Measurements from ENCODE around the gene ABCG2.
"Not testable (repeated sequence)": the region's sequence is repeated elsewhere in the genome, so short reads cannot be mapped to it uniquely, and the experiment has no call there.

The ABCG2 gene

GRCh38 chr4:88115587-88115986 is 42.9 kb downstream of the ABCG2 start:
- TF ChIP-seq CTCF (IDR thresholded peaks at IDR 0.05; ENCODE audit: extremely low read depth, missing control alignments) = no peak
- DNase-seq (ENCODE audit: low spot score) = no peak

GRCh38 chr4:88112856-88113255 is 45.6 kb downstream of the ABCG2 start:
- TF ChIP-seq CTCF (IDR thresholded peaks at IDR 0.05; ENCODE audit: extremely low read depth, missing control alignments) = no peak
- DNase-seq (ENCODE audit: low spot score) = no peak

GRCh38 chr4:88110826-88111225 is 47.6 kb downstream of the ABCG2 start:
- TF ChIP-seq CTCF (IDR thresholded peaks at IDR 0.05; ENCODE audit: extremely low read depth, missing control alignments) = no peak
- no peak for DNase-seq (ENCODE audit: low spot score)

GRCh38 chr4:88109123-88109881 is 49.1 kb downstream of the ABCG2 start:
- no peak for TF ChIP-seq CTCF (IDR thresholded peaks at IDR 0.05; ENCODE audit: extremely low read depth, missing control alignments)
- no peak for DNase-seq (ENCODE audit: low spot score)

GRCh38 chr4:88108747-88109122 is 49.7 kb downstream of the ABCG2 start:
- DNase-seq (ENCODE audit: low spot score) = no peak
- no peak for TF ChIP-seq CTCF (IDR thresholded peaks at IDR 0.05; ENCODE audit: extremely low read depth, missing control alignments)

- DNase-seq (ENCODE audit: low spot score) = not testable (repeated sequence)
Observed at GRCh38 chr4:88108108-88108465, 50.4 kb downstream of the ABCG2 start.

- no peak for TF ChIP-seq CTCF (IDR thresholded peaks at IDR 0.05; ENCODE audit: extremely low read depth, missing control alignments)
- DNase-seq (ENCODE audit: low spot score) = no peak
Observed at GRCh38 chr4:88107406-88108107, 50.9 kb downstream of the ABCG2 start.

GRCh38 chr4:88106205-88106604 is 52.2 kb downstream of the ABCG2 start:
- DNase-seq (ENCODE audit: low spot score) = no peak
- TF ChIP-seq CTCF (IDR thresholded peaks at IDR 0.05; ENCODE audit: extremely low read depth, missing control alignments) = no peak

Data from GM20000 (cell line).